Mesenteric fat pad (tissue), 1 donor: Measurements from ENCODE around the gene ANKRD63. TPM values are rescaled to one million over a fixed set of nuclear protein-coding genes. Genes with fewer than 3 reads are reported as not detected.

Source experiments
- DNase-seq: peaks from one replicate; pipeline ENCODE4 v3.0.0-alpha.2; 2020; ENCODE audit warnings: low spot score
- total RNA-seq: library from RNA; stranded (reverse); fragmentation: NEBNext Ultra II Directional; extraction: Animal tissue kit (Norgen Biotek cat#: 25700); gene quantifications from one replicate; pipeline ENCODE4 v1.2.1, GENCODE V29; 2021
- donor health status: DM: yes; HTN: yes; CAD: no.

The ANKRD63 gene
- total RNA-seq, 1 donor from 2014 or later: not detected

DNA sequence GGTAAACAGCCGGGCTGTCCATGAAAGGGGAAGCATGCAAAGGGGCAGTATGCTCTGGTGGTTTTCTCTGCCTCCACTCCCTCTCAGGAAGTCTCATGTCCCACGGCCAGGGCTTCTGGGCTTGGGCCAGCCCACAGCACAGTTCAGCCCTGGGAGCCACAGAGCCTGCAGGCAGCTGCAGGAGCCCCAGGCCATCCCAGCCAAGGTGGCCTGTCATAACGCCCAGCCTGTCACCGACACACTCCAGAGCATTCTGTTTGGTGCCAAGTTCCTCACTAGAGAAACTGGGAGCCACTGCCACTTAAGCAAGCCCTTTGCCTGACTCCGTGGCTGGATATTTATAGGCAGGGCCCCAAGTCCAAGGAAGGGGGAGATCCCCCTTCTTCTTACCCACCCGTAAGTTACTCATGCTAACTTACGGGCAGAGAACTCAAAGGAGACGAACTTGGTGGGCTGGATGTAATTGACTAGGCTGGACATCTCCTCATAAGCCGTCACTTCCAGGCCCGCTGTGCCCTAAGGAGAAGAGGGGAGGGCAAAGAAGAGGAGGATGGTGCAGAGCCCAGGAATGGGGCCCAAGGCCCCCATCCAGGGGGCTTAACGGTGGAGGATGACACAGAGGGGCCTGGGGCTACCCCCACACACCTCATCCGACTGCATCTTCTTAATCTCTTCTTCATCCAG is 13.2 kb upstream of the ANKRD63 start:
- DNase-seq: no peak

DNA sequence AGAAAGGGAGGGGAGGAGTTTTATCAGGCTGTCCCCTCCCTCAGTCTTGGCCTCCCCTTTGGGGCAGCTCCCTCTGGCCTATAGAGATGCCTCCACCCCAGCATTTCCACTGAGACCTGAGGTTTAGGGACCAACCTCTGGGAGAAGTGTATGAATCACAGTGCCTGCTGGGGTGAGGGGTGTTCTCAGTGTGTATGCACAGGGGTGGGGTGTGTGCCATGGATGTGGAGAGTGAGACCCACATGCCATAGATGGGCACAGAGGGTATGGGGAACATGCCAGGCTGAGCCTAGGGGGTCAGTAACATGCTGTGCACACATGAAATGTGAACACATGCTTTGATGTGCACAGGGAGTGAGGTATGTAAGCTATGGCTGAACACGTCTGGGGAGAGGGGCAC is 12.4 kb upstream of the ANKRD63 start:
- no peak for DNase-seq

DNA sequence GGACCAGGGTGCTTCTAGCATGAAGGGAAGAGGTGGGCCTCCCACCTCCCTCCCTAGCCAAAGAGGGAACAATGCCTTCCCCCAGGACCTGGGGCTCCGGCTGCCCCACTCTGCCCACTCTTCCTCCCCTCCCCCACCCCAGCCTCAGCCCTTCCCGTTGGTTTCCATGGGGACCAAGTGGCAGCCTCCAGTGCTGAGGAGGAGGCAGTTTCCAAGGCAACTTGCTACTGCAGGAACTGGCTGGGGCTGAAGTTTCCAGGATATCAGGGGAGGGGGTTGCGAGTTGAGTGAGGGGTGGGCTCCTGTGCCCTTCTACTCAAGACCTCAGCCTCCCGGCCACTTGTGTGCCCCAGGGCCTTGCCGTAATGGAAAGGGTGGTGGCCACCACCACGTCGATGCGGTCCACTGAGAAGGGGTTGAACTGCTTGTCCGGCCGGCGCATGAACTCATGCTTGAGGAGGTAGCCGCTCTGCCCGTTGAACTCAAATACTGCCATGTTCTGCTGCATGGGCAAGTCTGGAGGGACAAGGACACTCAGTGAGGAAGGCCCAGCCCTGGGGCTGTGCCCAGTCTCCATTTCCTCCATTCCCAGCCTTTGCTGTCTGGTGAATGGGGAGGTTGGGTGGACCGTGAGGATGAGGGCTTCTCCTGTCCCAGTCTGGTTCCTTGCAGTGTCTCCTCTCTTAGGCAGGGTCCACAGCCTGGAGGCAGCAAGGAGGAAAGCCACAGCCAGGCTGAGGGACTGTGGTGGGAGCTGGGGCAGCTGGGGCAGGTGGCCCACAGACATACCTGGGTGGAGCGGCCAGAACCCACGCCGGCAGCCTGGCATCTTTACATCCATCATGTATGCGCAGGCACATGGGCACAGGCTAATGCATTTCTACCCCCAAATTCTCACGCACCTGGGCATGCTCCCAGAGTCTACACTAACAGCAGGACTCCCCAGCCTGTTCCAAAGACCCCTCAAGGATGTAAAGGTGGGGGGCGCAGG is 11.3 kb upstream of the ANKRD63 start:
- no peak for DNase-seq

DNA sequence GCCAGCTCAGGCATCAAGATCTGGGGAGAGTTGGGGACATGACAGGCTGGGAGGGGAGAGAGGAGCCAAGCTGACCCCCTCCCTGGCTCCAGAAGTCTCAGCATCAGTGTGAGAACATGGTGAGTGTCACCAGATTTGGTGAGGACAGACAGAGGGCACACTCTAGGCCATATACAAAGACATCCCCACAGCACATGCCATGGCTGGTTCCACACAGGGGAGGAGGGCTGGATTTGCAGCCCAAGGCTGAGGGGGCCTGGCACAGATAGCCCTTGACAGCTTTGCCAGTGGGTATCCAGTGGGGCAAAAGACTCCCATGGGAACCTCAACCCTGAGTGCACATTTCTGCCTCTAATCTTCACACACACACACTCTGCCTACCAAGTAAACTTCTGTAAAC is 10.1 kb upstream of the ANKRD63 start:
- DNase-seq: no peak

DNA sequence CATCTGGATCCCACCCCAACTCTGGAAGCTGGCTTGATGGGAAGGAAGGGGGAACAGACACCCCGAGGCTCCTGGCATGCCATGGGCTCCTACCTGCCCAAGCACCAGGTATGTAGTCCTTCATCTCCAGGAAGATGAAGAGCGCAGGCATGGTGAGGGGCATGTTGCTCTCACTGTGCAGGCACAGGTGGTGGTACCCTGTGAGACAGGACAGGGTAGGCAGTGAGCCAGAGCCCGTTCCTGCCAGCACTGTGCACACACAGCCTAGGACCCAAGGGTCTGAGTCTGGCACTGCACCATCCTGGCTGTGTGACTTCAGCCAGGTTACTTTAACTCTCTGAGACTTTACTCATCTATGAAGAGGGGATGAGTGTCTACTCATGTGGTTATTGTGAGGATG is 9.4 kb upstream of the ANKRD63 start:
- no peak for DNase-seq

DNA sequence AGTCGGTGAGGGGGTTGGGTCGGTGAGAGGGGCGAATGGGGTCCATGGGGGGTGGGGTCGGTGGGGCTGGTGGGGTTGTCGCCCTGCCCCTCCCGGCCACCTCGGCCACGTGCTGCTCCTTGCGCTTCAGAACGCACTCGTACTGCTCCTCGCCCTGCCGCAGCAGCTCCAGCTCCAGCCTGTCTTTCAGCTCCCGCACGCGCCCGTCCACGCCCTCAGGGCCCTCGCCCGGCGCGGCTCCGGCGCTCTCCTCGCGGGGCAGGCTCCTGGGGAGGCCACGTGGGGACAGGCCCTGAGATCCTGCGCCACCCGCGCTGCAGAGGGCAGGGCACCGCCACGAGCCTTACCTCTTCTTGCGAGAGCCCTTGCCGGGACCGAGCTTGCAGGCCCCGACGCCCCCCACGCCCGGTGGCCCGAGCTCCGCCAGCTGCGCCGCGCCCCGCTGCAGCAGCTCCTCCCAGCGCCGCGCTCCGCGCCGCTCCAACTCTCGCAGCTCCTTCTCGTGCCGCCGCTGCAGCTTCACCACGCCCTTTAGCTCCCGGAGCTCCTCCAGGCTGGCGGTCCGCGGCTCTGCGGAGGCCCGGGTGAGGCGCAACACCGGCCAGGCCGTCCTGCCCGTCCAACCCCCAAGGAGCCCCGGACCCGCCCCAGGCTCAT is 8.2 kb upstream of the ANKRD63 start:
- DNase-seq: no peak

DNA sequence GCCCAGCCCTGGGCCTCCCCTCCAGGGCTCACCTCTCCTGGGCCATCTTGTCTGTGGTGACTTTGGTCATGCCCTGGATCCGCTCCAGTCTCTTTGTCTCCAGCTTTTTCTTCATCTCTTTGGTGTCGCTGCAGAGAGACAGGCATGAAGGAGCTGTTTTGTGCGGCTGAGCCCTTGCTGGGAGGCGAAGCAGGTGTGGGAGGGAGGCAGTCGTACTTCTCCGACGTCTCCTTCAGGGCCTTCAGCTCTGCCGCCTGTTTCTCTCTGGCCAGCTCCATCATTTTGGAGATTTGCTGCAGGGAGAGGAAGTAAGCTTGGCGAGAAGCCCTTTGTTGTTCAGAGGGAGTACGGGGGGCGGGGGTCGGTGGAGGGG is 7.7 kb upstream of the ANKRD63 start:
- no peak for DNase-seq

DNA sequence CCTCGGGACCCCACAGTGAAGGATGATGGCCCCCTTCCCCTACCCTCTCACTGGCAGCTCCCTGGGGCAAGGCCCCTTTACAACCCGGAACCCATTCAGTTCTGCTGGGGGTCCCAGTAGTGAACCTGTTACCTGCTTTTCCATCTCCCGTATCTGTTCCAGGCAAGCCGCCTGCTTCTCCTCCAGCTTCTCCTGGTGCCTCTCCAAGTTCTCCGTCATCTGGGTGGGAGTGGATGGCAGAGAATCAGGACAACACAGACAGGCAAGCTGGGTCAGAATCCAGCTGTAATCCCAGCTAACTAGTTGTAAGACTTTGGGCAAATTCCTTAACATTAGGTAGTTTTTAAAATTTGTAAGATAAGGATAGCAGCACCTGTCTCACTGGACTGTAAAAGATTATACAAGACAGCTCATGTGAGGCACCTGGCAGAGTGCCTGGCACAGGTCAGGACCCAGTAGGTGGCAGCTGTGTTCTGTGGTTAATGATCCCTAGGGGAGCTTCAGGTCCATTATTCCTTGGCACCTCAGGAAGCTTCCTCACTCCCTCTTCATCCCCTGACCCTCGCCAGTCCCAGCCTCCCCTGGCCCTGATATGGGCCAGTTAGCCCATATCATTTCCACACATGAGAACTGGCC is 6.4 kb upstream of the ANKRD63 start:
- DNase-seq: no peak

DNA sequence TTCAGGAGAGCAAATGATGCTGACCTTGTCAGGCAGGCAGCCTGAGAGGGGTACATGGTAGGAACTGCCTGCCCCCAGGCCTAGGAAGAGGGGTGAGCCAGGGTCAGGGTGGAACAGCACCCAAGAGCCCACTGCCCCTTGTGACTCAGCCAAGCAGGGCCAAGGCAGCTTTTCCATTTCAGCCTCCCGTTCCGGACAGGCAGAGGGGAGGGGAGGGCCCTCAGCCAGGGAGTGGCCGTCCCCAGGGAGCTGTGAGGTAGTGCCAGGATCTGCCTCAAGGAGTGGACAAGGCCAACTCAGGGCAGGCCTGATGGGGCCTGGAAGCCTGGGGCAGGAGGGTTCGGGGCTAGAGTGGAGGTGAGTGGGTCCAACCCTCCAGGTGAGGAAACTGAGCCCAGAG is 5.1 kb upstream of the ANKRD63 start:
- DNase-seq: no peak

DNA sequence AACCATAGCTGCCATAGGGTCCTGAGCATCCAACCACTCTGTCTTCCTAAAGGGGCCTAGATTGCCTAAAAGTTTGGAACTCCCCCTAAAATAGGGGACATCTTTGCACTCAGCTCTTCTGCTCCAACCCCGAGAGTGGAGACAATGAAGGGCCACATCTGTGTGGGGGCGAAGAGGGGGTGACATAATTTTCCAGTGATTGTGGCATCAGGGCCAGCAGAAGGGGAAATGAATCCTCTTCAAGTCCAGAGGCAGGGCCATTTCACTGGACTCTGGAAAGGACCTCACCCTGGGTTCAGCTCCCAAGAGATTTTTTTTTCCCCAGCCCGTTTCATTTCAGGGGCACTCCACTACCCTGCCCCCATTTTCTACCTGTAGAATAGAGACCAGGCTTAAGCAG is 4.6 kb upstream of the ANKRD63 start:
- DNase-seq: no peak

DNA sequence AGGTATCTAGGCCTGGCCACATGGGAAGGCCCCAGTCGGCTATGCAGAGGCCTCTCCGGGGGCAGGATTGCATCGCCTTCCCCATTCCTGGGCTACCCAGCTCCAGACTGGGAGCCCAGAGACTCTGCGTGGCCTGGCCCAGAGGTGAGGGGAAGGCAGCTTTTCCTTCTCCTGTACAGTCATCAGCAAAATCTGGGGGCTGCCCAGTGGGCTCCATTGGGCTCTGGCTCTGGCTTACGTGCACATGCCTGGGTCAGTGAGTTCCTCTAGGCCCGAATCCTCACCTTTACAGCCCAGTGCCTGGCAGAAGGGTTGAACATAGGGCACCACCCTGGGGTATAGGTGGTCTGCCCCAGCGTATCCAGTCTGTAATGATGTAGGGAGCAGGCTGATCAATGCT is 3.9 kb upstream of the ANKRD63 start:
- no peak for DNase-seq

DNA sequence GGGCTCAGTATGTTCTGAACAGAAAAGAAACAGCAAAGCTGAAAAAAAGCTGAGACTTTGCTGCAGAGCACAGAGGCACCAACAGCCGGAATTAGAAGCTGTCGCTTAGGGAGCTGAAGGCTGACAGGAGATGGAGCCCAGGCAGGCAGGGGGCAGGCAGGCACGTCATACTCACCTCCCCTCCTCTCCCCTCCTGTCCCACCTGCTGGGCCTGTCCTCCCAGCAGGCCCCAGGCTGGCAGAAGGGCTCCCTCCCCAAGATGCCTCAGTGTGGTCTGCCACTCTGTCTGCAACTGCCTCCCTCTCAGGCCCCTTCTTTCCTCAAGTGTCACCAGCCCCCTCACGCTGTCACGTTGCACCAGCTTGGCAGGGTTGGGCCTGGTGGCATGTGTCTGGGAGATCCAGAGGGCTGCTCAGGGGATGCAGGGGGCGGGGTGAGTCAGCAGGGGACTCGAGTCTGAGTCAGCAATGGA is 3.2 kb upstream of the ANKRD63 start:
- no peak for DNase-seq

DNA sequence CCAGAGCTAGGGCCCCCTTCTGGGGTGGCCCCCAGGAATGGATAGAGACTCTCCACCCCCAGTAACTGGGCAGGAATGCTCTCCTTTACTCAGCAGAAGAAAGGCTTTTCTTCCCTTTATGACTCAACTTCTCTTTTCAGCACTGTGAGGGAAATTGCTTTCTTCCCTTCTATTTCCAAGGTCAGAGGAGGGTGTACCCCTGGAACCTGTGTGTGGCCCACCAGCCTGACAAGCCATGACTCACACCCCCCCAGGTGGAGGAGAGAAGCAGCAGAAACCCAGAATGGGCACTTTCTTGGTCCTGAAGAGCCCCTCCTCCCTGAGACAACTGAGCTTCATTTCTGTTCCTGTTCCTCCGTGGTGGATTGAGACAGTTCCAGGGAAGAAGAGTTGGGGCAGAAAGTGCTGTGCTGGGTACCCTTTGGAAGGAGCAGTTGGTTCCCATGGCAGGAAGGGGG is 2.7 kb upstream of the ANKRD63 start:
- DNase-seq: no peak

DNA sequence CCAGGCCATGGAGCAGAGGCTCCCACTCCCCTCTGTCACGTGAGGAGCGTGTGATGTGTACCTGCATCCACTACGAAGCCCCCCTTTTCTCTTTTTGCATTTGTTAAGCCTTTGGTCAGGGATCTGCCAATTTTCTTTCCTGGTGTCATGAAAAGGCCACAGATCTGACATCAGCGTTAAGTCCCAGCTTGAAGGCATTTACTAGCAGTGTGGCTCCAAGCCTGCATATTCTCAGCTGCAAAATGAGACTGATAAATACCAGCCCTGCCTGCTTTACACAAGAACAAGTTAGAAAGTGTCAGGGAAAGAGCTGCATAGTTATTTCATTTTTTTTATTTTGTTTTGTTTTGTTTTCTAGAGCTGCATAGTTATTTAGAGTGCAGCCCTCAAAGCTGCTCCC is 2.3 kb upstream of the ANKRD63 start:
- no peak for DNase-seq

DNA sequence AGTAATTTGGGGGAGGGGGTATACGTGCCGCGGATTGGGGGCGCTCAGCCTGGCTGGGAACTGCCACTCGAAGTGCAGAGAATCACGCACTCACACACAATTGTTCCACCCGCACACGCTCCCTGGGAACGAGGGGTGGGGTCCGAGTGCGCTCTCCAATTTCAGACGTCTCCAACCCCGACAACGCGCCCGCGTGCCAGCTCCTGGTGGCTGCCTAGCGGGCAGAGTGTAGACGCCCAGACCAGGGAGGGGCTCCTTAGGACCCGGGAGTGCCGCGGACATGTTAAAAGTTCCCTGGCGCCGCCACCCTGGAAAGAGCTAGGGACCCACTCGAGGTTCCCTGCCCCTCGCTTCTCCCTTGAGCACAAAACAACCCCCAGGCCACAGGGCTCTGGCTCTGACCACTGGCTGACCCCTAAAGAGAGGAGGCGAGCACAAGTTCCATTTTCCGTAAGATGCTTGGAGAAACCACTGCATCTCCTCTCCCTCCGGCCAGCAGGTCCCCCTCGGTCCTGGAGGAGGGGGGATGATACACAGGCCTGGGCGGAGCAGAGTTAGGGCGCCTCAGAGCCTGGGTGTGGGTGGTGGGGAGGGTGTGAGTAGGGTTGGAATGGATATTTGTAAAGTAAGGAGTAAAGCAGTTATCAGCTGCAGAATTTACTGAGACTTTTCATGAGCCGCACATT is 894 bp upstream of the ANKRD63 start:
- no peak for DNase-seq

DNA sequence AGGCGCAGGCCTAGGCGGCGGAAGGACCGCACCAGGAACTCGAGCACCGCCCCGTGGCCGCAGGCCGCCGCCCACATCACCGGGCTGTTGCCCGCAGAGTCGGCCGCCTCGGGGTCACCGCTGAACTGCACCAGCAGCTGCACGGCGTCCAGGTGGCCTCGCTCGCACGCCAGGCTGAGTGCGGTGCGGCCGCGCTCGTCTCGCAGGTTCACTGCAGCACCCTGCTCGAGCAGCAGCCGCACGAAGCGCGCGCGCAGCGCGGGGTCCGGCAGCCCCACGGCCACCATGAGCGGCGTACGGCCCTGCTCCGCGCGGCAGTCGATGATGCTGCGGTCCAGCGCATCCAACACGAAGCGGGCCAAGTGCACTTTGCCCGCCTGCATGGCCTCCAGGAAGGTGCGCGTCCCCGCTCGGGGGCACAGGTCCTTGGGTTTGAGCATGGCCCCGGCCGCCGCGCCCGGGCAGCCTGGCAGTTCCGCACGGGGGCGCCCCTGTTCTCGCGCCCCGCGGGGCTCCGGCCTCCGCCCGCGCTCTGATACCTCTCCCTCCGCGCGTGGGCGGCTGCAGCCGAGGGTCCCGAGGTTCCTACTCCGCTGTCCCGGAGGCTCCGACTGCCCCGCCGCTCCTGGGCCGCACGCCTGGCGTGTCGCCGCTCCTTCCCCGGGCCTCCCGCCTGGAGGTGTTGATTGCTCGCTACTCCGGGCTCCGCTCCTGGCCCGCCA is 556 bp downstream of the ANKRD63 start:
- DNase-seq: no peak

DNA sequence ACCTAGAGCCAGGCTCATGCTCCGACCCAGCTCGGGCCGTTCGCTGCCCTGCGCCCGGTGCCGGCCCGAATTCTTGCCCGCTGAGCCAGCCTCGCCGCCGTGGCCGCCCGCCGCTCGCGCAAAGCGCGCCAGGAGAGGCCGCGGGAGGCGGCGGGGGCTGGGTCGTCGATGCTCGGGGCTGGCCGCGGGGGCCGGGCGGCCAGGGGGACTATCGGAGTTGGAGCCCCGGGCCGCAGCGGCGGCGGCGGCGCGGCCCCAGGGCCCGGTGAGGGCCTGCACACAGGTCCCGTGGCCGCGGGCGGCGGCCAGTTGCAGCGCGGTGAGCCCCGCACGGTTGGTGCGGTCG is 1.1 kb downstream of the ANKRD63 start:
- no peak for DNase-seq

DNA sequence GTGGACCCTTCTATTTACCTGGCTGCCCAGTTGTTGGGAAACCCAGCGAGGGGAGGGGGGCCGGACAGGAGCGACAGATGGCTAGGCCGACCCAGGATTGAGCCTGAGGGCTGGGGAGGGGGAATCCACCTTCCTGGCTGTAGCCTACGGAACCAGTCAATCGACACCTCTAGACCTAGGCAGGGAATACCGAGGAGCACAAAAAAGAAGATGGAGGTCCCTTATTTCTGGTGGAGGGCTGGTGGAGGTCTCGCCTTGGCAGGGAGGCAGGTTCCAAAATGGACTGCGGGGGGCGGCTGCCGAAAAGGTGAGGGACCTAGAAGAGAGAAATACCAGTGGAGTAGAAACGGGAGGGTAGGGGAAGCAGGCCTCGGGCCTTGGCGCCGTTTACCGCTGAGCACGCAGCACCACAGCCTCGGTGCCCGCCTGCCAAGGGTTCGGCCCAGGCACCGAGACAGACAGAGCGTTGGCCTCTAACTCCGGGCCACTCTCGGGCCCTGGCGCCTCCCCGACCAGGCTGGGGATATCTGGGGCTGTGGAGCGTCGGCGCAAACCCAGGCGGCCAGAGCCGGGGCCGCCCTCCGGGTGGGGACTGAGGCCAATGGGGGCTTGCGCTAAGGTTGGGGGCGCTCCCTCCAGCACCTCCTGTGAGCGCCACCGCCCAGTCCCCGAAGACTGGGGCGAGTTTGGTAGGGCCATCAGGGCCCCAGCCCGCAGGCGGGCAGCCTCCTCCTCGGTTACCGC is 1.6 kb downstream of the ANKRD63 start:
- DNase-seq: no peak

DNA sequence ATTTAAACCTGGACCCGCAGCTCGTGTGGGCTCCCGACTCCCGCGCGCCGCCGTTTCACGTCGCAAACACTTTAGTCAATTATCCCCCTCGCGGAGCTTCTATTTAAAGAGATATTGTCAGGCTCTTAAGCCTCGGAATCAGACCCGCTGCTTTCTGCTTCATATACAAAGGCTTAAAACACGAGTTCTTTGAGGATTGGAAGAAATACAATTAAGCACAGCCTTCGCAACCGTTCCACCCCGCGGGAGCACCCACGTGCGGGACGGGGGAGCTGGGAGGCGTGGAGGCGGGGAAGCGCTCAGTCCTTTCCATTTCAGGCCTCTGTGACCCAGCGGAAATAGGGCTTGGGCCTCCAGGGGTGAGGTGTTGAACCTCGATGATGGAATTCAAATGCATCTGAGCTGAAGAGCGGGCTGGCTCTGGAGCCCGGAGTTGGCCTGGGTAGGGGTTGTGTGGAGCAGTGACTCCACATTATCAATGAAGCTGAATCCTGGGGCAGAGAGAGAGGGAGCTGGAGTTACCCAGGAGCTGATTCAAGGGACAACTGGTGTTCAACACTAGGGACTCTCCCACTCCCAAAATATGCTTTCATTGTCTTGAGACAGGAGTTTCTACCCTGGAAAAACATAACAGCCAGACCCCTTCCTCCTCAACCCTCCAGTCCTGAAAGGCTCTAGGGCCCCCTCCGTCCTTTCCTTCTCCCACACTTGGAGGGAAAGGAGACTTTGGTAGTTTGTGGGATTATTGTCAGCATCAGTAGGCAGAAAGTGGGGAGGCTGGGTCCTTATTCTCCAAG is 2.4 kb downstream of the ANKRD63 start:
- DNase-seq: no peak
